Keratinocyte (primary cell): ENCODE data around the gene CPS1. TPM values are rescaled to one million over a fixed set of nuclear protein-coding genes. Genes with fewer than 3 reads are reported as not detected.

Source experiments
- DNase-seq: peaks from one replicate; pipeline ENCODE4 v3.0.0-alpha.2; 2011; ENCODE audit warnings: low read depth, missing footprints, low spot score
- FAIRE-seq: peaks from 2 replicates; lab custom pipeline; 2011; peaks lifted over from hg19 to GRCh38; lab: Jason Lieb, UNC
- H2AFZ ChIP-seq: 2 replicates; pipeline ENCODE4 v1.6.0; 2012; ENCODE audit warnings: low read length, control low read depth, inconsistent platforms; ENCODE audit not compliant: control insufficient read depth
- H3K27ac ChIP-seq: 2 replicates; pipeline ENCODE4 v1.5.1; 2011; ENCODE audit warnings: low read length; ENCODE audit not compliant: control insufficient read depth, insufficient read depth
- H3K27me3 ChIP-seq: 3 replicates; pipeline ENCODE4 v1.6.0; 2011; ENCODE audit warnings: low read length; ENCODE audit not compliant: control insufficient read depth, insufficient read depth; ENCODE audit errors: extremely low read depth
- H3K36me3 ChIP-seq, 2 experiments: 2 replicates in 1 of 2; 3 replicates in 1 of 2; pipeline ENCODE4 v1.5.1; 2011; ENCODE audit warnings: low read length in 2 of 2, mild to moderate bottlenecking in 1 of 2; ENCODE audit not compliant: control insufficient read depth in 2 of 2, insufficient read depth in 2 of 2; ENCODE audit errors: extremely low read depth in 1 of 2
- H3K4me1 ChIP-seq: 3 replicates; pipeline ENCODE4 v1.5.1; 2011; ENCODE audit warnings: low read length; ENCODE audit not compliant: control insufficient read depth, insufficient read depth; ENCODE audit errors: extremely low read depth
- H3K4me2 ChIP-seq: 3 replicates; pipeline ENCODE4 v1.6.0; 2011; ENCODE audit warnings: low read depth, low read length; ENCODE audit not compliant: control insufficient read depth, insufficient read depth; ENCODE audit errors: extremely low read depth
- H3K4me3 ChIP-seq, 3 experiments: fragments of 200-600 bp in 1 of 3; sonication (generic) in 1 of 3; 2 replicates in 2 of 3; 3 replicates in 1 of 3; pipeline ENCODE4 v1.5.1; 2011 to 2016; ENCODE audit warnings: low read length in 3 of 3, mild to moderate bottlenecking in 3 of 3, control low read depth in 2 of 3, inconsistent platforms in 1 of 3, low read depth in 1 of 3, mixed read lengths in 1 of 3, mixed run types in 1 of 3, moderate library complexity in 1 of 3; ENCODE audit not compliant: control insufficient read depth in 2 of 3, insufficient read depth in 2 of 3; ENCODE audit errors: extremely low read depth in 1 of 3
- H3K79me2 ChIP-seq: 2 replicates; pipeline ENCODE4 v1.6.0; 2012; ENCODE audit warnings: low read length; ENCODE audit not compliant: control insufficient read depth, insufficient read depth
- H3K9ac ChIP-seq: 3 replicates; pipeline ENCODE4 v1.6.0; 2011; ENCODE audit warnings: low read length; ENCODE audit not compliant: control insufficient read depth, insufficient read depth; ENCODE audit errors: extremely low read depth
- H3K9me1 ChIP-seq: 3 replicates; pipeline ENCODE4 v1.6.0; 2011; ENCODE audit warnings: low read length; ENCODE audit not compliant: control insufficient read depth, insufficient read depth; ENCODE audit errors: extremely low read depth
- H3K9me3 ChIP-seq: 2 replicates; pipeline ENCODE4 v1.5.1; 2012; ENCODE audit warnings: low read depth, low read length; ENCODE audit not compliant: control insufficient read depth
- H4K20me1 ChIP-seq: 3 replicates; pipeline ENCODE4 v1.6.0; 2011; ENCODE audit warnings: low read length; ENCODE audit not compliant: control insufficient read depth, insufficient read depth; ENCODE audit errors: extremely low read depth
- CTCF ChIP-seq, 3 experiments: IDR thresholded peaks in 1 of 3; conservative IDR thresholded peaks in 1 of 3; optimal IDR thresholded peaks in 1 of 3; 2 replicates in 2 of 3; 3 replicates in 1 of 3; pipeline versions ENCODE3 to v1.5.1; 2011; ENCODE audit warnings: low read length in 3 of 3, mild to moderate bottlenecking in 3 of 3, moderate library complexity in 2 of 3, control low read depth in 1 of 3, inconsistent platforms in 1 of 3; ENCODE audit not compliant: insufficient read depth in 2 of 3; ENCODE audit errors: extremely low read depth in 1 of 3
- EZH2 ChIP-seq: IDR thresholded peaks from one replicate; pipeline ENCODE4 v1.6.1; 2012; ENCODE audit warnings: inconsistent platforms, mild to moderate bottlenecking, low read length, moderate library complexity
- dilution Hi-C: fragments of 300-500 bp; cut with MboI; formaldehyde crosslinking; loops from one replicate; pipeline ENCODE4 v1.7.0; 2020; ENCODE audit warnings: low sequenced_read_pairs; ENCODE audit not compliant: extremely low pct_ligation_motif_present
- polyA plus RNA-seq, 5 experiments: library from polyadenylated mRNA; depleted of rRNA in 3 of 5; stranded (reverse) in 3 of 5; stranded (forward) in 1 of 5; unstranded in 1 of 5; fragments of >200 nt; gene quantifications; 1 replicate in 1 of 5; 2 replicates in 3 of 5; 3 replicates in 1 of 5; pipeline versions ENCODE4 v1.2.1 to v1.2.3, GENCODE V29; 2011 to 2012; ENCODE audit warnings: missing spikeins in 2 of 5, low read depth in 1 of 5, low replicate concordance in 1 of 5

CPS1 gene
- polyA plus RNA-seq, 1 donor (not counting 4 experiments of a cell fraction or from before 2014, with no cell fraction given) = 33.0 TPM

- H3K9me1 ChIP-seq = no peaks in the 10 kb centered on the region
- no peak overlapping the region for H3K4me3 ChIP-seq
- H4K20me1 ChIP-seq = no peaks in the 10 kb centered on the region
- H3K27me3 ChIP-seq = no peaks in the 10 kb centered on the region
- no peak overlapping the region for H2AFZ ChIP-seq
- DNase-seq (no peak), FAIRE-seq (no peak)
- dilution Hi-C loops = no loop called here
- H3K4me2 ChIP-seq = no peak overlapping the region
- H3K4me1 ChIP-seq = no peaks in the 10 kb centered on the region
- H3K9ac ChIP-seq = no peak overlapping the region
- TF ChIP-seq CTCF (optimal IDR thresholded peaks at IDR 0.05 in 1 of 3, IDR thresholded peaks at IDR 0.05 in 1 of 3, conservative IDR thresholded peaks at IDR 0.05 in 1 of 3; ENCODE audit: extremely low read depth in 1 of 3, insufficient read depth in 2 of 3, low read length in 3 of 3) (no peak), EZH2 (no peak)
- H3K79me2 ChIP-seq = no peaks in the 10 kb centered on the region
- peaks cover 0 to 3% of the 10 kb centered on the region in 2 experiments for H3K36me3 ChIP-seq
- H3K27ac ChIP-seq = no peak overlapping the region
- no peaks in the 10 kb centered on the region for H3K9me3 ChIP-seq
Observed at GRCh38 chr2:210599476-210599875, 43.1 kb downstream of the CPS1 start.

GRCh38 chr2:210604666-210605065, 48.3 kb downstream of the CPS1 start:
- H3K4me1 ChIP-seq = no peaks in the 10 kb centered on the region
- dilution Hi-C loops = no loop called here
- DNase-seq (no peak), FAIRE-seq (no peak)
- H3K36me3 ChIP-seq = peaks cover 0 to 1% of the 10 kb centered on the region in 2 experiments
- no peak overlapping the region for H2AFZ ChIP-seq
- H3K4me2 ChIP-seq = no peak overlapping the region
- no peak overlapping the region for H3K27ac ChIP-seq
- no peaks in the 10 kb centered on the region for H3K9me3 ChIP-seq
- TF ChIP-seq CTCF (optimal IDR thresholded peaks at IDR 0.05 in 1 of 3, IDR thresholded peaks at IDR 0.05 in 1 of 3, conservative IDR thresholded peaks at IDR 0.05 in 1 of 3; ENCODE audit: extremely low read depth in 1 of 3, insufficient read depth in 2 of 3, low read length in 3 of 3) (no peak), EZH2 (no peak)
- no peaks in the 10 kb centered on the region for H3K9me1 ChIP-seq
- H4K20me1 ChIP-seq = no peaks in the 10 kb centered on the region
- no peaks in the 10 kb centered on the region for H3K79me2 ChIP-seq
- H3K4me3 ChIP-seq = no peak overlapping the region
- H3K27me3 ChIP-seq = no peaks in the 10 kb centered on the region
- no peak overlapping the region for H3K9ac ChIP-seq
